SH-SY5Y (cell line): ENCODE measurements around the gene HGS.

Experiments
- GATA2 ChIP-seq: IDR thresholded peaks from 2 replicates; pipeline ENCODE4 v1.6.1; 2011; ENCODE audit warnings: mild to moderate bottlenecking, low read depth, low read length
- GATA3 ChIP-seq: IDR thresholded peaks from 2 replicates; pipeline ENCODE4 v1.6.1; 2011; ENCODE audit warnings: low read depth, mild to moderate bottlenecking, low read length, moderate library complexity

Gene HGS

GRCh38 chr17:81648707-81649085 lies 35.1 kb upstream of the HGS start:
- TF ChIP-seq GATA2: no peak
- TF ChIP-seq GATA3: no peak

GRCh38 chr17:81650951-81651350 lies 32.9 kb upstream of the HGS start:
- no peak for TF ChIP-seq GATA2
- TF ChIP-seq GATA3: no peak

- TF ChIP-seq GATA3 (no peak), GATA2 (no peak)
These were observed 32.1 kb upstream of the HGS start for GRCh38 chr17:81651692-81652091.

GRCh38 chr17:81652906-81653771 lies 30.7 kb upstream of the HGS start:
- TF ChIP-seq GATA3: no peak

- TF ChIP-seq GATA3 (no peak), GATA2 (no peak)
These were observed 28.3 kb upstream of the HGS start for GRCh38 chr17:81655378-81656117.

- TF ChIP-seq GATA3: no peak
- no peak for TF ChIP-seq GATA2
These were observed 27.6 kb upstream of the HGS start, which contains the start of gene PDE6G for GRCh38 chr17:81656118-81656743. PDE6G (minus strand) TSS chr17:81656542; CDS start chr17:81653305, 3,237 bp downstream.

- no peak for TF ChIP-seq GATA3
- no peak for TF ChIP-seq GATA2
These were observed 27.0 kb upstream of the HGS start for GRCh38 chr17:81656835-81657234.

- TF ChIP-seq GATA3 (no peak), GATA2 (no peak)
These were observed 24.8 kb upstream of the HGS start for GRCh38 chr17:81659038-81659437.

- TF ChIP-seq GATA2: no peak
- no peak for TF ChIP-seq GATA3
These were observed 23.4 kb upstream of the HGS start for GRCh38 chr17:81660441-81660840.

- no peak for TF ChIP-seq GATA2
- no peak for TF ChIP-seq GATA3
These were observed 21.8 kb upstream of the HGS start for GRCh38 chr17:81662002-81662401.

- TF ChIP-seq GATA2 (no peak), GATA3 (no peak)
These were observed 19.8 kb upstream of the HGS start for GRCh38 chr17:81664051-81664470.

GRCh38 chr17:81665205-81666091 lies 18.4 kb upstream of the HGS start:
- no peak for TF ChIP-seq GATA3
- TF ChIP-seq GATA2: no peak

GRCh38 chr17:81666092-81666341 lies 17.8 kb upstream of the HGS start:
- TF ChIP-seq GATA2: no peak
- TF ChIP-seq GATA3: no peak

GRCh38 chr17:81666342-81667191 lies 17.2 kb upstream of the HGS start, which contains the start of the genes CCDC137 and OXLD1:
CCDC137 (plus strand) TSS chr17:81666737; CDS start chr17:81666767, 30 bp downstream.
OXLD1 (minus strand) TSS chr17:81666605; CDS start chr17:81666577, 28 bp downstream.
- TF ChIP-seq GATA3 (no peak), GATA2 (no peak)
